Measurements from ENCODE around the gene GUK1.

- no peak for TF ChIP-seq EZH2 (IDR thresholded peaks at IDR 0.05; ENCODE audit: borderline replicate concordance, low read depth, low read length, severe bottlenecking)
- TF ChIP-seq, protein P1, sequence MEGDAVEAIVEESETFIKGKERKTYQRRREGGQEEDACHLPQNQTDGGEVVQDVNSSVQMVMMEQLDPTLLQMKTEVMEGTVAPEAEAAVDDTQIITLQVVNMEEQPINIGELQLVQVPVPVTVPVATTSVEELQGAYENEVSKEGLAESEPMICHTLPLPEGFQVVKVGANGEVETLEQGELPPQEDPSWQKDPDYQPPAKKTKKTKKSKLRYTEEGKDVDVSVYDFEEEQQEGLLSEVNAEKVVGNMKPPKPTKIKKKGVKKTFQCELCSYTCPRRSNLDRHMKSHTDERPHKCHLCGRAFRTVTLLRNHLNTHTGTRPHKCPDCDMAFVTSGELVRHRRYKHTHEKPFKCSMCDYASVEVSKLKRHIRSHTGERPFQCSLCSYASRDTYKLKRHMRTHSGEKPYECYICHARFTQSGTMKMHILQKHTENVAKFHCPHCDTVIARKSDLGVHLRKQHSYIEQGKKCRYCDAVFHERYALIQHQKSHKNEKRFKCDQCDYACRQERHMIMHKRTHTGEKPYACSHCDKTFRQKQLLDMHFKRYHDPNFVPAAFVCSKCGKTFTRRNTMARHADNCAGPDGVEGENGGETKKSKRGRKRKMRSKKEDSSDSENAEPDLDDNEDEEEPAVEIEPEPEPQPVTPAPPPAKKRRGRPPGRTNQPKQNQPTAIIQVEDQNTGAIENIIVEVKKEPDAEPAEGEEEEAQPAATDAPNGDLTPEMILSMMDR (IDR thresholded peaks at IDR 0.05; ENCODE audit: borderline replicate concordance, extremely low read depth, low read length, poor library complexity, severe bottlenecking): no peak
Observed at GRCh38 chr1:228105270-228105995, 34.6 kb upstream of the GUK1 start.
